GM21360 (cell line): Measurements from ENCODE around the gene CAPZA1.

Source experiments
- ATAC-seq: cut with Tn5 transposase; IDR thresholded peaks from one replicate; pipeline ENCODE4 v1.9.1; 2021; ENCODE audit warnings: mild to moderate bottlenecking, moderate library complexity; ENCODE audit not compliant: unreplicated experiment

CAPZA1 gene

DNA sequence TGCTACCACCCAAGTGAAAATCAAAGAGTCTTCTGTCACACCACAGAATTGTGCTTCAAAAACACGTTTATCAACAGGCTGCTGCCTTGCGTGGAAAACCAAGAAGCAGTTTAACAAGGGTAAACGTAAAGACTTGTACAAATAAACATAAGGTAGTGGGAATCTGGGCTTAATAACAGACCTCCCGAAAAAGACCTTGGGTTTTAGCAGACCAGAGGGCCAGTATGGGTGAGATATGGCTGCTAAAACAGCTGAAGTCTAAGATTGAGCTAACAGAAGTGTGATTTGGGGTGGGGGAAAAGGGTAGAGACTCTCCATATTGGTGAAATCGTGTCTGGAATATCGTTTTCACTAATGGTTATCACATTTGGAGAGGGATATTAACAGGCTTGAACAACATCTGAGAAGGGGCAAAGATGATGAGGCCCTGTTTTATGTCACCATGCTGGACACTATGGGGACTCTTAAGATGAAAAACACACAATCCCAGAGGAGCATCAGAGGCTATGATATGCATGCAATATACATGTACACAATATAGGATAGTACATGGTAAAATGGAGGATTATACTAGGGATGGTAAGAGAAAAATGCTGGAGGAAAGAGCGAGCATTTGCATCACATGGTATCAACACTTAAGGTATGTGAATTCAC is 56.2 kb downstream of the CAPZA1 start:
- ATAC-seq: no peak

DNA sequence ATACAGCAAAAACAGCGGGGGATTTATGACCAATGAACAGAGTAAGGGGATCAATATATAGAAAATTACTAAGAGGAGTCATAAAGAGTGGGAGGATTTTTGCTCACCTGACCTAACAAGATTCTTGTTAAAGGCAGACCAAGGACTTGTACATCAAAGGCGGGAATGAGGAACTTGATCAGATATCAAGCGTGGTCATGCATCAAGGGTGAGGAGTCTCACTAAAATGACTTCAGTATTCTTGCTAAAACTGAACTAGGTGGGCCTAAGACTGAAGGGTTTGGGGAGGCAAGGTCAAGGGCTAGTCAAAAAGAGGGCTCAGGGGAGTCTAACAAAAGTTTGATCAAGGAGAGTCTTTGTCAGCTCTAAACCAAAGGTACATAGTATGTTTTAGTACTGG is 56.9 kb downstream of the CAPZA1 start:
- ATAC-seq: no peak

DNA sequence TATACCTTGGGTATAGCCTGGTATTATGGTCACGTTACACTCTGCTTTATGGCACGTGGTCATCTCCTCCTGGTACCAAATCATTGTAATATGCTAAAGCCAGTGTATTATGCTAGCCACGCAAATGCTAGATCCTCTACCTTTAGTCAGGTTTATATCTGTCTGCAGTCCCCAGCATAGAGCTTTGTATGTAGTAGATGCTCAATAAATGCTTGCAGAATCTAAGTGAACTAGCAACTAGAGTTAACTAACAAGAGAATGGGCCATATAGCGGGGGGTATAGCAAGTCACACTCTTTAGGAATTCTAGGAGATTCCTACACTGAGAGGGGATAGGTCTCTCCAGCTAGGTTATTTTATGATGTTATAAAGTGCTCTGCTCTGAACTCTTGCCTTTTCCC is 57.9 kb downstream of the CAPZA1 start:
- ATAC-seq: no peak

DNA sequence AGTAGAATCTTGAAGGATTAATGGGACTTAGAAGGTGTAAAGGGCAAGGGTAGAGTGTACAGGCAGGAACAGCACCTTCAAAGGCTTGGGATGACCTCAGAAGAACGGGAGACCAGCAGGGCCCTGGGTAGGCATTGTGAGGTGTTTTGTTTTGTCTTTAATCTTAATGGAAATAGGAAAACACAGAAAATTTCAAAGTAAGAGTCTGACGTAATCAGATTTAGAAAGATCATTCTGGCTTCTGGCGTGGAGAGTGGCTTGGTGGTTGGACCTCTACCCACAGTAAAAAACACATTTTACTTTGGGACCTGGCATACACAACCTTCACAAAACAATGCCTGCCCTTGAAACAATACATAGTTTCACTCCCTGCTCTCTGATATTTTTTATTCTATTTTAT is 59.0 kb downstream of the CAPZA1 start:
- ATAC-seq: no peak

DNA sequence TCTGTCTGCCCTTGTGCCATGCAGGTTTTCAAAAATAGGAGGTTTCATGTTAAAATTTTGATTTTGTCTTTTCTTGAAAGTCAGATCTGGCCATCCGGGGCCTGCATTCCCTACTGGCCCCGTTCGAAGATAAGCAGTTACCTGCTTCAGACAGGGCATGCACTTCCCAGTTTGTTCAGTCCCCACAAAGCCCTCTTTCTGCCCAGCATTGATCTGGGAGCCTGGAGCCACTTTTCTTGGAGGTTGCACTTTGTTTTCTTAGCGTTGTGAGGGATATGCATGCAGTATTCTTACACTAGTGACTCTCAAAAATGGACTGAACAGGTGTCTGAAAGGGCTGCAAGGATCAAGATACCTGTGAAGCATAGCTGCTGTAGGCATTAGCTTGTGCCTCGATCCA is 66.3 kb downstream of the CAPZA1 start:
- no peak for ATAC-seq

DNA sequence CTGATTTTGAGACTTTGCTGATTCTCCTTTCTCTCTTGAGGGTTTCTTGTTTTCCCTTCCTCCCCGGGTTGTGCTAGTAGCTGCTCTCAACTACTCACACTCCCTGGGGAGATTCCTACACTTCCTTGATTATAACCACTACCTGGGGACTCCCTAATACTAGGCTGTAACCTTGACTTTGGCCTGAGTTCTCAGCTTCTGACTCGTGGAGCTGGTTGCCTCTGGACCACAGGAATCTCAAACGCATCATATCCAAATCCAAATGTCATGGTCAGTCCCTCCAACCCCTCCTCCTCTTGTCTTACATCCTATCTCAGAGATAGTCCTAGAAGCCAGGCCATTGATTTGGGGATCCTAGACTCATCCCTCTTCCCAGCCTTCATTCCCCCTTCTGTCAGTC is 66.8 kb downstream of the CAPZA1 start:
- ATAC-seq: no peak

DNA sequence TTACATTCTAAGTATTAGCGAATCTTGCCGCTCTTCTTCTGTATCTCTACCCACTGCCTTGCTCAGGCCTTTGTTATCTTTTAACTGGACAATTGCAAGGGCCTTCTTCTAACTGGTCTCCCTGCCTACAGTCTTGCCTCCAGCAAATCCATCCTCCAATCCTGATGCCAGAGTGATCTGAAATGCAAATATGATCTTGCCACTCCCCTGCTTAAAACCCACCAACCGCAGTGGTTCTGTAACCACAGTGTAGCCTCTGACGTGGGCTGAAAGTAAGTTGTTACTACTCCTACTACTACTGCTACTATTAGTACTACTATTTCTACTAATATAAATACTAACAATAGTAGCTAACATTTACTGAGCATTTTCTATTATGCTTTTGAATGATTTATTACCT is 67.2 kb downstream of the CAPZA1 start:
- ATAC-seq: no peak

DNA sequence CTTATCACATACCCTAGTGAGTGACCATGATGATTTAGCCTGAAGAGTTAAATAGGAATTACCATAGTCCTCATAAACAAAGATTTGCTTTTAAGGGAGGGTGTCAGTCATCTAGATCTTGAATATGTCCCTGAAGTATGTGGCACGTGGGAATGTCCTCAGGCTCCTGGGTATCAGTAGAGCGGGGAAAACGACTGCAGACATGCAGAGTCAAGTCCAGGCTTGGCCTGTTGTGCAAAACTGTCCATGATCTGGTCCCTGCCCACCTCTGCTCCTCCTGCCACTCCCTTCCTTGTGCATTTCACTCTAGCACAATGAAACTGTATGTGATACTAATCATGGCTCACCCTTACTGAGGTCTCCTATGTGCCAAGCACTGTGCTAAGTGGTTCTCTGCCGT is 67.7 kb downstream of the CAPZA1 start:
- ATAC-seq: no peak

DNA sequence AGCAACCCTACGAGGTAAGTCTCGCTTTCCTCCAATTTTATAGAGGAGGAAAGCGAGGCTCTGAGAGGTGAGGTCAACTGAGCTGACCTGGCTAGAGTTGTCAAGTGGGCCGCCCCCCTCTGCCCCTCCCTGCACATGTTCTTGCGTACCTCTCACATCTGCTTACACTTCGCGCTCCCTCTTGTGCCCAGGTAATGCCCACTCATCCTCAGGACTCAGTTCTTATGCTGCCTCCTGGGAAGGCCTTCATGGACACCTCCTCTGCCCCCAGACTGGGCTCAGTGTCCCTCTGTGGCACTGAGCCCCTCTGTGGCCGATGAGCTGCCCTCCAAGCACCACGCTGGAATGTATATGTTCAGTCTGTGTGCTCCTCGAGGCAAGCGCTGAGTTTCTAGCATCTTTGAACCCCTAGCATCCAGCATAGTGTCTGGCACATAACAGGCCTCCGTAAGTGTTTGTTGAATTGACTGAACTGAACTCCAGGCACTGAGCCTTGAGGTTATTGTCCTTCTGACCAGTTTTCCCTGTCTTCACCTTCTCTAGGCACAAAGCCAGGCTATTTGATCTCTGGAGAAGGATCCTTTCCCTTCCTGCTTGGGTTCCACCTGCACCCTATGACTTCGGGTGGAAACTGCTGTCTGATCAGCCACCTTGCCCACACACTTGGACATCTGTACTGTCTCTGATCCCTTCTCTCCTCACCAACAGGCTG is 68.3 kb downstream of the CAPZA1 start:
- ATAC-seq: no peak

DNA sequence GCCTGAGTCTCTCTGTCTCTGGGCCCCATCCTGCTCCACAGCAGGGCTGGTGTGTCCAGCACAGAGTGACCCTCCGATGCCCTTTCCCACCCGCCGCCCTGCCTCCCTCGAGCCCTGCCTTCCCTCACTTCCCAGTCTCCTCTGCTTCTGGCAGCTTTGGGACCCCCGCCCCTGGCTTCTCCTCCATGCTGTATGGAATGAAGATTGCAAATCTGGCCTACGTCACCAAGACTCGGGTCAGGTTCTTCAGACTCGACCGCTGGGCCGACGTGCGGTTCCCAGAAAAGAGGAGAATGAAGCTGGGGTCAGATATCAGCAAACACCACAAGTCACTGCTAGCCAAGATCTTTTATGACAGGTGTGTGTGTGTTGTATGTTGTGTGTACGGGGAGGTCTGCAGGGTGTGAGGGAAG is 69.2 kb downstream of the CAPZA1 start:
- ATAC-seq: no peak

DNA sequence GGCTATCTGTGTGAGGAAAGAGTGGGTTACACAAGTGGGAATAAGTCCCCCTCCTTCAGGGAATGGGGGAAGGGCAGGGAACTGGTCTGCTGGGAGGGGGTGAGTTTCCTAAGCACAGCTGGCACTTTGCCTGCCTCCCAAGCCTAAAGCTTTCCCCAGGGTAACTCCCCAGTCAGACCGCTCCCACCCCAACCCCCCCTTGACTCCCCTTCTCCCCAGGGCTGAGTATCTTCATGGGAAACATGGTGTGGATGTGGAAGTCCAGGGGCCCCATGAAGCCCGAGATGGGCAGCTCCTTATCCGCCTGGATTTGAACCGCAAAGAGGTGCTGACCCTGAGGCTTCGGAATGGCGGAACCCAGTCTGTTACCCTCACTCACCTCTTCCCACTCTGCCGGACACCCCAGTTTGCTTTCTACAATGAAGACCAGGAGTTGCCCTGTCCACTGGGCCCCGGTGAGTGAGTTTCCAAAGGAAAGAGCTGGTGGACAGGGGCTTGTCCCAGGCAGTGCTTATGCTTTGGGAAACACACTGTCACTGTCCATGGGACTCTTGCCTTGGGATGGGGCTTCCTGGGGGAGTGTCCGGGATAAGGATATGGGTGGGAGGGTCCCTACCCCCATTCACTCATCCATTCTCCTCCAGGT is 69.7 kb downstream of the CAPZA1 start:
- ATAC-seq: no peak

DNA sequence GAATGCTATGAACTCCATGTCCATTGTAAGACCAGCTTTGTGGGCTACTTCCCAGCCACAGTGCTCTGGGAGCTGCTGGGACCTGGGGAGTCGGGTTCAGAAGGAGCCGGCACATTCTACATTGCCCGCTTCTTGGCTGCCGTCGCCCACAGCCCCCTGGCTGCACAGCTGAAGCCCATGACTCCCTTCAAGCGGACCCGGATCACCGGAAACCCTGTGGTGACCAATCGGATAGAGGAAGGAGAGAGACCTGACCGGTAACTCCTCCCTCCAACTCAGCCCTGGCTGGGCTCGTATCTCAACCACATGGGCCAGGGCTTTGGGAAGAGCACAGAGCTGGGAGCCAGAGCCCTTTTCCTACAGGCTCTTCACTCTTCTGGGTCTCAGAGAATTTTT is 70.2 kb downstream of the CAPZA1 start:
- no peak for ATAC-seq

DNA sequence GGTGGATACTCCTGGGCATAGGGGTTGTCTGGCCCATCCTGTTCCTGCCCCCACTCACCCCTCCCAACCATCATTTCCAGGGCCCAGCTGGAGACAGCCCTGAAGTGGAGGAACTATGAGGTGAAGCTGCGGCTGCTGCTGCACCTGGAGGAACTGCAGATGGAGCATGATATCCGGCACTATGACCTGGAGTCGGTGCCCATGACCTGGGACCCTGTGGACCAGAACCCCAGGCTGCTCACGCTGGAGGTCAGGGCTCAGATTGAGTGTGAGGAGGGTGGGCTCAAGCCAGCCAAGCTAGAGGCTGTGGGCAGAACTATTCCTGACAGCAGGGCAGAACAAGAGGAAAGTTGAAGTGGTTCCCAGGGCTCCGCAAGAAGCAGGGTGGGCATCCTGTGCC is 73.0 kb downstream of the CAPZA1 start:
- ATAC-seq: no peak

DNA sequence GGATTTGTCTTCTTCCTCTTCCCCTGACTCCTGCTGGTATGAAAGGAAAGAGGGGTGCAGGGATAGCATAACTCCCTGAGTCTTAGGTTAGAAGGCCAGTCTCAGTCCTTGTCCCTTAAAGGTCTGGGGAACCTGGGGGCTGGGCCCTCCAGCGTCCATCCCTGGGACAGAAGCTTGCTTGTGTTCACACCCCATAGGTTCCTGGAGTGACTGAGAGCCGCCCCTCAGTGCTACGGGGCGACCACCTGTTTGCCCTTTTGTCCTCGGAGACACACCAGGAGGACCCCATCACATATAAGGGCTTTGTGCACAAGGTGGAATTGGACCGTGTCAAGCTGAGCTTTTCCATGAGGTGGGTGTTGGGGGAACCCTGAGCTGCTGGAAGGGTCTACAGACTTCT is 74.2 kb downstream of the CAPZA1 start:
- ATAC-seq: no peak

DNA sequence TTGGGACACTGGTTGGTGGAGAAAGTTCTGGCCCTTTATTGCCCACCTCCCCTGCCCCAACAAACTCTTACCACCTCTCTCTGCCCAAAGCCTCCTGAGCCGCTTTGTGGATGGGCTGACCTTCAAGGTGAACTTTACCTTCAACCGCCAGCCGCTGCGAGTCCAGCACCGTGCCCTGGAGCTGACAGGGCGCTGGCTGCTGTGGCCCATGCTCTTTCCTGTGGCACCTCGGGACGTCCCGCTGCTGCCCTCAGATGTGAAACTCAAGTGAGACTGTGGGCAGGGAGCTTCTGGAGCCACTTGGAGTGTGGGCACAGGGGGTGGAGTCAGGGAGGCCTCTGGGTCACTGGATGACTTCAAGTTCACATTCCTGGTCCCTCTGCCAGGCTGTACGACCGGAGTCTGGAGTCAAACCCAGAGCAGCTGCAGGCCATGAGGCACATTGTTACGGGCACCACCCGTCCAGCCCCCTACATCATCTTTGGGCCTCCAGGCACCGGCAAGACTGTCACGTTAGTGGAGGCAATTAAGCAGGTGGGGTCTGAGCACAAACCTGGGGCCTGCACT is 74.8 kb downstream of the CAPZA1 start:
- ATAC-seq: no peak

DNA sequence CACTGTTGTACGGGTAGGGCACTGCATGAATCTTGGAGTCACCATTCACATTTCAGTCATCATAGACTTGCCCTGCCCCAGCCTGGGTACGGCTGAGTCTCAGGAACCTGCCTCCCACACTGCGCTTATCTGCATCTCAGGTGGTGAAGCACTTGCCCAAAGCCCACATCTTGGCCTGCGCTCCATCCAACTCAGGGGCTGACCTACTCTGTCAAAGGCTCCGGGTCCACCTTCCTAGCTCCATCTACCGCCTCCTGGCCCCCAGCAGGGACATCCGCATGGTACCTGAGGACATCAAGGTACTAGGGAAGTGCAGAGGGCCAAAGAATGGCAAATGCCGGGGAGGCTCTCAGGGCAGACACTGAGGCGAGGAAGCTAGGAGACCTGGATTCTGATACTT is 75.6 kb downstream of the CAPZA1 start:
- no peak for ATAC-seq

DNA sequence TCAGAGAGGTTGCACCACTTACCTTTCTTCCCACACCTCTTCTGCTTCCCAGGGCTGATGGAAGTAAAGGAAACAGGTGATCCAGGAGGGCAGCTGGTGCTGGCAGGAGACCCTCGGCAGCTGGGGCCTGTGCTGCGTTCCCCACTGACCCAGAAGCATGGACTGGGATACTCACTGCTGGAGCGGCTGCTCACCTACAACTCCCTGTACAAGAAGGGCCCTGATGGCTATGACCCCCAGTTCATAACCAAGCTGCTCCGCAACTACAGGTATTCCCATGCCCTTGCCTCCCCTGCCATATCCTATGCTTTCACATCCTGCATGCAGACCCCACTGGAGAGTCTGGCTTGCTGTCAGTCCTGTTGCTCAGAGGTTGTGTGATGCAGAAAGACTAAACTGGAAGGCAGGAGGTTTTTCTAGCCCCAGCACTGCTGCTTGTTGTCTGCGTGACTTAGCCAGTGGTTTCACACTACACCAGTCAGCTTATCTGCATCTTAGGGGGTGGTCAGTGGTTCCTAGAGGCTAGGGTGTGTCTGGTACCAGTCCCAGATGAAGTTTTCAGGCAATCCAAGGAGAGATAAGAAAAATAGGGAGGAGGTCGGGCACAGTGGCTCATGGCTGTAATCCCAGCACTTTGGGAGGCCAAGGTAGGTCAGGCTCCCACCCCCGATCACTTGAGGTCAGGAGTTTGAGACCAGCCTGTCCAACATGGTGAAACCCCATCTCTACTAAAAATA is 77.1 kb downstream of the CAPZA1 start:
- no peak for ATAC-seq

DNA sequence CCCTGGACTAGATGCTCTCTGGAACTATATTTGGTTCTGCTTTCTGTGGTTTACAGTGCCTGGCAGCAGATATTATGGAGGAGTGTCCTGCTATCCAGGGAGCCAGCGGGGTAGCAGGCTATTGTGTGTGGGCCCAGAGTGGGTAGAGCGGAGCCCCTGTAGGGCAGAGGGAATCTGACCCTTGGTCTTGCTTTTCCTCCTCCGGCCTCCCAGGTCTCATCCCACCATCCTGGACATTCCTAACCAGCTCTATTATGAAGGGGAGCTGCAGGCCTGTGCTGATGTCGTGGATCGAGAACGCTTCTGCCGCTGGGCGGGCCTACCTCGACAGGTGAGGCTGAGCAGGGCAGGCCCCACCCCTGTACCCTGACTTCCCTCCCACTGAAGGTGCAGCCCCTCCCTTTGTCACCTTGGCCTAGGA is 78.2 kb downstream of the CAPZA1 start:
- ATAC-seq: no peak

DNA sequence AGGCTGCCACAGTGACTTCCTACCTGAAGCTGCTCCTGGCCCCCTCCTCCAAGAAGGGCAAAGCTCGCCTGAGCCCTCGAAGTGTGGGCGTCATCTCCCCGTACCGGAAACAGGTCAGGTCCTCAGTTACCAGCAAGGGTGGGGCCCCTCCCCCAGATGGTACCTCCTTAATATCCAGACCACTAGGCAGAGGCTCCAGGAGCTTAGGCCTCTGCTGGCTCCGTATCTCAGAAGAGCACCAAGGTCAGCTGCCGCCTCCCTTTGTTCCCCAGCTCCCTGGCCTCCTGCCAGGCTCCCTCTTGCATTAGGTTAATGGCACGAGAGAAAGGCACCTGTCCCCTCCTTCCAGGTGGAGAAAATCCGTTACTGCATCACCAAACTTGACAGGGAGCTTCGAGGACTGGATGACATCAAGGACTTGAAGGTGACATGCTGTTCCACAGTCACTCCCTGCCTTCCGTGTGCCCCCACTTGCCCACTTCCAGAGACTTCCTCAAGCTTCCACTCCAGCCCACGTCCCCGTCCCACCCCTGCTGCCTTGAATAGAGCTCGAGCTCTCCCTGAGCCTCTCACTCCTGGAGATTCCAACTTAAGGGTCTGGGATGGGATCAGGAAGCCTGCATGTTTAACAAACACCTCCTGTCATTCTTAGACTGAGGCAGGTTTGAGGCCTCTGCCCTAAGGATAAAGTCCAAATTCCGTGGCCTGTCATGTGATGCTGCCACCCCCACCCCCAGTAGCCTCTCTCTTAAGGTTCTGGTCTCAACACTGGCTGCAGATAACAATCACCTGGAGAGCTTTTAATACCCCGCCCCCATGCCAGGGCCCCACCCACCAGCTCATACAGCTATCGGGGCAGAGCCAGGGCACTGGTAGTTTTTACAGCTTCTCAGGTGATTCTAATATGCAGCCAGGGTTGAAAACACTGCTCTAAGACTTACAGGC is 79.0 kb downstream of the CAPZA1 start:
- ATAC-seq: no peak

DNA sequence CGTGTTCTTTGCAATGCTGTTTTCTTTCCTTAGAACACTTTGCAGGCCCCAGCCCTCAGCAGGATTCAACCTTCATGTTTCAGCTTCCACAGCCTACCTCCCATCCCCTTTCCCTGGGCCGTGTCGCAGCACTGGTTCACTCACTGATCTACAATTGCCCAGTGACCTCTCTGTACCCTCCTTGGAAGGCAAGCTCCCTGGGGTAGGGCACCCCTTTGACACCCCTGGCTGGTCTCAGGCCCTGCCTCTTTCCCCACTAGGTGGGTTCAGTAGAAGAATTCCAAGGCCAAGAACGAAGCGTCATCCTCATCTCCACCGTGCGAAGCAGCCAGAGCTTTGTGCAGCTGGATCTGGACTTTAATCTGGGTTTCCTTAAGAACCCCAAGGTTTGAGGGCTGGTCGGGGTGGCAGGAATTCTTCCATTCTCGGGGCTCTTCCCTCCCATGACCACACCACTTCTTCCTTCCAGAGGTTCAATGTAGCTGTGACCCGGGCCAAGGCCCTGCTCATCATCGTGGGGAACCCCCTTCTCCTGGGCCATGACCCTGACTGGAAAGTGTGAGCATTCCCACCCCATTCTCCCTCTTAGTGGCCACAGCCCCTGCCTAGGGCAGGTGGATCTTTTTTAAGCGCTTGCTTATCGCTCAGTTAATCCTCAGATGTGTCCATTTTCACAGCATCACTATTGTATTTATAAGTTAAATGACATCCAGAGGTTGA is 80.0 kb downstream of the CAPZA1 start:
- no peak for ATAC-seq
